RWPE2 (cell line): ENCODE measurements around the gene NAA16.

ENCODE experiments used
- ATAC-seq: fragments of 200-7000 bp; cut with Tn5 transposase; 3 replicates; pipeline ENCODE4 v1.9.1; 2021; ENCODE audit warnings: low read depth
- DNase-seq: peaks from one replicate; pipeline ENCODE4 v3.0.0-alpha.2; 2020; ENCODE audit warnings: low spot score
- H3K27ac ChIP-seq: fragments of 450-650 bp; 2 replicates; pipeline ENCODE4 v1.5.1; 2017; ENCODE audit warnings: mild to moderate bottlenecking; ENCODE audit not compliant: poor library complexity, severe bottlenecking
- H3K27me3 ChIP-seq: fragments of 250-450 bp; sonication (Bioruptor Pico); 2 replicates; pipeline ENCODE4 v1.5.1; 2021; ENCODE audit warnings: mild to moderate bottlenecking, moderate library complexity; ENCODE audit not compliant: insufficient read depth, poor library complexity, severe bottlenecking
- H3K36me3 ChIP-seq: fragments of 250-450 bp; sonication (Bioruptor Pico); 2 replicates; pipeline ENCODE4 v1.5.1; 2020; ENCODE audit warnings: low read depth, mild to moderate bottlenecking, moderate library complexity
- H3K4me1 ChIP-seq: fragments of 250-450 bp; sonication (Bioruptor Pico); 2 replicates; pipeline ENCODE4 v1.5.1; 2021; ENCODE audit warnings: mild to moderate bottlenecking, moderate library complexity; ENCODE audit not compliant: insufficient read depth, poor library complexity, severe bottlenecking
- H3K4me3 ChIP-seq: fragments of 250-450 bp; sonication (Bioruptor Pico); 2 replicates; pipeline ENCODE4 v1.5.1; 2021; ENCODE audit warnings: mild to moderate bottlenecking, moderate library complexity; ENCODE audit not compliant: severe bottlenecking
- H3K9me3 ChIP-seq: fragments of 250-450 bp; sonication (Bioruptor Pico); 2 replicates; pipeline ENCODE4 v1.5.1; 2021; ENCODE audit warnings: mild to moderate bottlenecking, moderate library complexity; ENCODE audit not compliant: severe bottlenecking
- CTCF ChIP-seq: fragments of 450-650 bp; IDR thresholded peaks from one replicate; pipeline ENCODE4 v1.5.1; 2017; ENCODE audit warnings: mild to moderate bottlenecking, moderate library complexity; ENCODE audit not compliant: poor library complexity, severe bottlenecking

NAA16 gene

GRCh38 chr13:41356786-41357185 is 45.7 kb downstream of the NAA16 start:
- no peak for TF ChIP-seq CTCF
- ATAC-seq (no peak), DNase-seq (no peak)
- no peak overlapping the region for H3K4me3 ChIP-seq
- H3K27ac ChIP-seq = no peak overlapping the region
- peaks cover 61% of the 10 kb centered on the region for H3K36me3 ChIP-seq
- H3K27me3 ChIP-seq = no peaks in the 10 kb centered on the region
- no peaks in the 10 kb centered on the region for H3K9me3 ChIP-seq
- peaks cover 14% of the 10 kb centered on the region for H3K4me1 ChIP-seq

- H3K36me3 ChIP-seq = peaks cover 94% of the 10 kb centered on the region
- TF ChIP-seq CTCF = no peak
Observed at GRCh38 chr13:41361491-41361890, 50.4 kb downstream of the NAA16 start.

GRCh38 chr13:41364043-41364442 is 53.0 kb downstream of the NAA16 start:
- no peaks in the 10 kb centered on the region for H3K27me3 ChIP-seq
- no peak for TF ChIP-seq CTCF
- no peak for DNase-seq
- ATAC-seq = no peak
- no peaks in the 10 kb centered on the region for H3K4me1 ChIP-seq
- no peaks in the 10 kb centered on the region for H3K9me3 ChIP-seq
- peaks cover 92% of the 10 kb centered on the region for H3K36me3 ChIP-seq
- no peak overlapping the region for H3K4me3 ChIP-seq
- no peak overlapping the region for H3K27ac ChIP-seq

More at GRCh38 chr13:41361491-41361890, 50.4 kb downstream of the NAA16 start:
- Histone ChIP-seq H3K4me3 (no peak overlapping the region), H3K27ac (no peak overlapping the region), H3K9me3 (no peaks in the 10 kb centered on the region), H3K4me1 (peaks cover 3% of the 10 kb centered on the region), H3K27me3 (no peaks in the 10 kb centered on the region)
- no peak for DNase-seq
- no peak for ATAC-seq

GRCh38 chr13:41365631-41366030 is 54.6 kb downstream of the NAA16 start:
- TF ChIP-seq CTCF = no peak
- no peak for DNase-seq
- H3K36me3 ChIP-seq = peaks cover 91% of the 10 kb centered on the region
- no peak overlapping the region for H3K4me3 ChIP-seq
- no peak overlapping the region for H3K27ac ChIP-seq
- H3K9me3 ChIP-seq = no peaks in the 10 kb centered on the region
- no peaks in the 10 kb centered on the region for H3K4me1 ChIP-seq
- no peaks in the 10 kb centered on the region for H3K27me3 ChIP-seq
- no peak for ATAC-seq

GRCh38 chr13:41370736-41371135 is 59.7 kb downstream of the NAA16 start:
- Histone ChIP-seq H3K4me1 (no peaks in the 10 kb centered on the region), H3K9me3 (no peaks in the 10 kb centered on the region), H3K27ac (no peak overlapping the region), H3K4me3 (no peak overlapping the region), H3K27me3 (no peaks in the 10 kb centered on the region), H3K36me3 (peaks cover 88% of the 10 kb centered on the region)
- ATAC-seq (no peak), DNase-seq (no peak)
- TF ChIP-seq CTCF = no peak
